Choroid plexus epithelial cell (primary cell): Measurements from ENCODE around the gene FGFR2.

Experiments
- DNase-seq: peaks from one replicate; pipeline ENCODE4 v3.0.0-alpha.2; 2010; ENCODE audit warnings: low read depth
- H3K4me3 ChIP-seq: 2 replicates; pipeline ENCODE4 v1.5.1; 2011; ENCODE audit warnings: low read depth, mild to moderate bottlenecking, control low read depth, low read length, moderate library complexity
- CTCF ChIP-seq: conservative IDR thresholded peaks from 2 replicates; pipeline ENCODE4 v1.5.1; 2011; ENCODE audit warnings: low read depth, mild to moderate bottlenecking, control low read depth, inconsistent platforms, low read length, moderate library complexity

Gene FGFR2

GRCh38 chr10:121531076-121531829 lies 67.0 kb downstream of the FGFR2 start:
- DNase-seq = no peak
- no peak overlapping the region for H3K4me3 ChIP-seq
- TF ChIP-seq CTCF = no peak

GRCh38 chr10:121530481-121531075 lies 67.7 kb downstream of the FGFR2 start:
- DNase-seq = no peak

GRCh38 chr10:121527690-121528089 lies 70.6 kb downstream of the FGFR2 start:
- DNase-seq = peak; percentile 54
- TF ChIP-seq CTCF = no peak

More at GRCh38 chr10:121530481-121531075, 67.7 kb downstream of the FGFR2 start:
- no peak for TF ChIP-seq CTCF
- H3K4me3 ChIP-seq = no peak overlapping the region

GRCh38 chr10:121526801-121527221 lies 71.4 kb downstream of the FGFR2 start:
- no peak for DNase-seq
- TF ChIP-seq CTCF = no peak
- H3K4me3 ChIP-seq = no peak overlapping the region

More at GRCh38 chr10:121527690-121528089, 70.6 kb downstream of the FGFR2 start:
- no peak overlapping the region for H3K4me3 ChIP-seq

GRCh38 chr10:121526135-121526790 lies 72.0 kb downstream of the FGFR2 start:
- no peak overlapping the region for H3K4me3 ChIP-seq
- no peak for DNase-seq
- TF ChIP-seq CTCF = no peak

- no peak overlapping the region for H3K4me3 ChIP-seq
- no peak for TF ChIP-seq CTCF
- no peak for DNase-seq
These were observed 72.8 kb downstream of the FGFR2 start for GRCh38 chr10:121525251-121526134.
